HG03460 (cell line): ENCODE results near the gene MLNR.

Source experiments
- ATAC-seq: cut with Tn5 transposase; IDR thresholded peaks from one replicate; pipeline ENCODE4 v1.9.1; 2021; ENCODE audit not compliant: unreplicated experiment

MLNR gene

GRCh38 chr13:49220036-49220855 is at the start of gene MLNR:
TSS of gene MLNR (plus strand) at chr13:49220338. CDS start at chr13:49220338, 0 bp downstream.
- no peak for ATAC-seq

GRCh38 chr13:49171359-49171758 is 48.8 kb upstream of the MLNR start:
- no peak for ATAC-seq

GRCh38 chr13:49183672-49184325 is 36.3 kb upstream of the MLNR start:
- no peak for ATAC-seq

- ATAC-seq, result no peak
Observed at GRCh38 chr13:49184621-49185020, 35.5 kb upstream of the MLNR start.

GRCh38 chr13:49185264-49185663 is 34.9 kb upstream of the MLNR start:
- no peak for ATAC-seq

GRCh38 chr13:49190901-49191300 is 29.2 kb upstream of the MLNR start:
- ATAC-seq, result no peak

GRCh38 chr13:49206641-49207040 is 13.5 kb upstream of the MLNR start:
- no peak for ATAC-seq

GRCh38 chr13:49208619-49209018 is 11.5 kb upstream of the MLNR start:
- no peak for ATAC-seq

- ATAC-seq, result no peak
Observed at GRCh38 chr13:49210114-49210513, 10.0 kb upstream of the MLNR start.

- no peak for ATAC-seq
Observed at GRCh38 chr13:49210669-49211068, 9.5 kb upstream of the MLNR start.

- no peak for ATAC-seq
Observed at GRCh38 chr13:49213539-49213938, 6.6 kb upstream of the MLNR start.

- no peak for ATAC-seq
Observed at GRCh38 chr13:49213997-49214916, 5.9 kb upstream of the MLNR start.

- ATAC-seq, result peak; percentile 79
Observed at GRCh38 chr13:49214917-49215376, 5.2 kb upstream of the MLNR start.

GRCh38 chr13:49216334-49216733 is 3.8 kb upstream of the MLNR start:
- no peak for ATAC-seq

GRCh38 chr13:49217962-49218492 is 2.1 kb upstream of the MLNR start:
- ATAC-seq, result no peak

- ATAC-seq, result no peak
Observed at GRCh38 chr13:49218493-49219051, 1.6 kb upstream of the MLNR start.

- ATAC-seq, result no peak
Observed at GRCh38 chr13:49219647-49220035, 497 bp upstream of the MLNR start.

GRCh38 chr13:49220856-49221589 is 885 bp downstream of the MLNR start:
- ATAC-seq, result no peak

- no peak for ATAC-seq
Observed at GRCh38 chr13:49221590-49221965, 1.4 kb downstream of the MLNR start.
